Hepatic stellate cell (primary cell): Measurements from ENCODE around the gene PLTP.
"Not testable (repeated sequence)": the region's sequence is repeated elsewhere in the genome, so short reads cannot be mapped to it uniquely, and the experiment has no call there.

Source experiments
- DNase-seq: peaks from one replicate; pipeline ENCODE4 v3.0.0; 2011; ENCODE audit warnings: low spot score

The PLTP gene

GRCh38 chr20:45874104-45874481, 37.9 kb downstream of the PLTP start:
- not testable (repeated sequence) for DNase-seq

GRCh38 chr20:45873409-45874103, 38.4 kb downstream of the PLTP start:
- DNase-seq = no peak

- no peak for DNase-seq
Observed at GRCh38 chr20:45872626-45873025, 39.3 kb downstream of the PLTP start.

- DNase-seq = peak; percentile 65
Observed at GRCh38 chr20:45867819-45868176, 44.2 kb downstream of the PLTP start.

GRCh38 chr20:45867136-45867818, 44.7 kb downstream of the PLTP start:
- DNase-seq = no peak

GRCh38 chr20:45866454-45866853, 45.5 kb downstream of the PLTP start:
- no peak for DNase-seq

- no peak for DNase-seq
Observed at GRCh38 chr20:45863543-45864470, 48.1 kb downstream of the PLTP start.

GRCh38 chr20:45861221-45862075, 50.5 kb downstream of the PLTP start:
- no peak for DNase-seq

GRCh38 chr20:45860560-45861220, 51.3 kb downstream of the PLTP start:
- no peak for DNase-seq

GRCh38 chr20:45859916-45860315, 52.0 kb downstream of the PLTP start:
- no peak for DNase-seq

- DNase-seq = peak; percentile 31
Observed at GRCh38 chr20:45857882-45858216, 54.1 kb downstream of the PLTP start.

GRCh38 chr20:45857114-45857881, 54.7 kb downstream of the PLTP start, which contains the start of the genes ACOT8 and ZSWIM3:
ACOT8 (minus strand) TSS chr20:45857392; CDS start chr20:45857315, 77 bp downstream.
ZSWIM3 (plus strand) TSS chr20:45857614; CDS start chr20:45857826, 212 bp downstream.
- peak; percentile 100 for DNase-seq

GRCh38 chr20:45853484-45853883, 58.5 kb downstream of the PLTP start:
- no peak for DNase-seq

- DNase-seq = no peak
Observed at GRCh38 chr20:45852326-45852725, 59.6 kb downstream of the PLTP start.

- DNase-seq = no peak
Observed at GRCh38 chr20:45851501-45851900, 60.5 kb downstream of the PLTP start.

GRCh38 chr20:45850926-45851325, 61.0 kb downstream of the PLTP start:
- DNase-seq = no peak

- DNase-seq = no peak
Observed at GRCh38 chr20:45850238-45850637, 61.7 kb downstream of the PLTP start.

- DNase-seq = no peak
Observed at GRCh38 chr20:45848969-45849582, 62.9 kb downstream of the PLTP start.
